Osteoblast (primary cell): Measurements from ENCODE around the gene VIT. TPM values are rescaled to one million over a fixed set of nuclear protein-coding genes. Genes with fewer than 3 reads are reported as not detected.

Experiments used
- DNase-seq: peaks from one replicate; pipeline ENCODE4 v3.0.0; 2011; ENCODE audit warnings: low spot score, mixed read lengths; ENCODE audit not compliant: insufficient read length; ENCODE audit errors: missing footprints
- H2AFZ ChIP-seq: 2 replicates; pipeline ENCODE4 v1.6.0; 2011; ENCODE audit warnings: mild to moderate bottlenecking, low read length
- H3K27ac ChIP-seq: 2 replicates; pipeline ENCODE4 v1.5.1; 2011; ENCODE audit warnings: mild to moderate bottlenecking, low read depth, low read length, moderate library complexity
- H3K27me3 ChIP-seq: 2 replicates; pipeline ENCODE4 v1.6.0; 2012; ENCODE audit warnings: mild to moderate bottlenecking, control low read depth, inconsistent platforms, low read length, moderate library complexity; ENCODE audit not compliant: insufficient read depth
- H3K36me3 ChIP-seq: 2 replicates; pipeline ENCODE4 v1.5.1; 2011; ENCODE audit warnings: mild to moderate bottlenecking, low read length, control low read depth, moderate library complexity; ENCODE audit not compliant: insufficient read depth
- H3K4me1 ChIP-seq: 2 replicates; pipeline ENCODE4 v1.5.1; 2011; ENCODE audit warnings: mild to moderate bottlenecking, low read length, control low read depth, moderate library complexity; ENCODE audit not compliant: insufficient read depth
- H3K4me2 ChIP-seq: 2 replicates; pipeline ENCODE4 v1.6.0; 2011; ENCODE audit warnings: mild to moderate bottlenecking, low read length; ENCODE audit not compliant: insufficient read depth
- H3K4me3 ChIP-seq: fragments of 200-600 bp; sonication (generic); 3 replicates; pipeline ENCODE4 v1.5.1; 2012; ENCODE audit warnings: mild to moderate bottlenecking, low read length, inconsistent platforms; ENCODE audit not compliant: insufficient read depth
- H3K79me2 ChIP-seq: 2 replicates; pipeline ENCODE4 v1.6.0; 2012; ENCODE audit warnings: mild to moderate bottlenecking, low read length, control low read depth, inconsistent platforms; ENCODE audit not compliant: insufficient read depth
- H3K9me3 ChIP-seq: 2 replicates; pipeline ENCODE4 v1.5.1; 2011; ENCODE audit warnings: low read depth, low read length, control low read depth
- H4K20me1 ChIP-seq: 2 replicates; pipeline ENCODE4 v1.6.0; 2012; ENCODE audit warnings: mild to moderate bottlenecking, low read length, control low read depth; ENCODE audit not compliant: insufficient read depth
- CTCF ChIP-seq: IDR thresholded peaks from 2 replicates; pipeline ENCODE4 v1.5.1; 2011; ENCODE audit warnings: mild to moderate bottlenecking, low read depth, low read length, moderate library complexity; ENCODE audit errors: extremely low read depth
- total RNA-seq: library from RNA; depleted of rRNA; stranded (reverse); fragments of >200 nt; gene quantifications from 2 replicates; pipeline ENCODE4 v1.2.3, GENCODE V29; 2012

Gene VIT
- total RNA-seq, 1 donor, result 31.1 TPM

- H3K9me3 ChIP-seq, result no peaks in the 10 kb centered on the region
- no peak for DNase-seq
- no peak overlapping the region for H3K4me2 ChIP-seq
- TF ChIP-seq CTCF, result no peak
- H3K36me3 ChIP-seq, result no peaks in the 10 kb centered on the region
- H3K27me3 ChIP-seq, result peaks cover 19% of the 10 kb centered on the region
- H4K20me1 ChIP-seq, result no peaks in the 10 kb centered on the region
- no peaks in the 10 kb centered on the region for H3K79me2 ChIP-seq
- no peak overlapping the region for H2AFZ ChIP-seq
- no peak overlapping the region for H3K27ac ChIP-seq
- no peak overlapping the region for H3K4me3 ChIP-seq
- no peaks in the 10 kb centered on the region for H3K4me1 ChIP-seq
Observed at GRCh38 chr2:36789181-36789804, 92.8 kb downstream of the VIT start.

- H3K4me2 ChIP-seq, result no peak overlapping the region
- peaks cover 24% of the 10 kb centered on the region for H3K27me3 ChIP-seq
- TF ChIP-seq CTCF, result no peak
- no peaks in the 10 kb centered on the region for H3K9me3 ChIP-seq
- H3K4me3 ChIP-seq, result no peak overlapping the region
- no peaks in the 10 kb centered on the region for H3K36me3 ChIP-seq
- H4K20me1 ChIP-seq, result no peaks in the 10 kb centered on the region
- no peak overlapping the region for H3K27ac ChIP-seq
- H3K4me1 ChIP-seq, result no peaks in the 10 kb centered on the region
- DNase-seq, result no peak
- H2AFZ ChIP-seq, result no peak overlapping the region
- no peaks in the 10 kb centered on the region for H3K79me2 ChIP-seq
Observed at GRCh38 chr2:36792951-36793350, 96.4 kb downstream of the VIT start.

GRCh38 chr2:36797324-36798070 is 101.0 kb downstream of the VIT start:
- peaks cover 15% of the 10 kb centered on the region for H3K27me3 ChIP-seq
- no peaks in the 10 kb centered on the region for H3K4me1 ChIP-seq
- H3K4me3 ChIP-seq, result no peak overlapping the region
- no peaks in the 10 kb centered on the region for H3K36me3 ChIP-seq
- H3K9me3 ChIP-seq, result no peaks in the 10 kb centered on the region
- H3K27ac ChIP-seq, result no peak overlapping the region
- no peaks in the 10 kb centered on the region for H4K20me1 ChIP-seq
- peak; percentile 30 for DNase-seq
- no peak for TF ChIP-seq CTCF
- H2AFZ ChIP-seq, result no peak overlapping the region
- H3K79me2 ChIP-seq, result no peaks in the 10 kb centered on the region
- H3K4me2 ChIP-seq, result no peak overlapping the region

GRCh38 chr2:36798724-36799123 is 102.2 kb downstream of the VIT start:
- Histone ChIP-seq H3K27ac (no peak overlapping the region), H3K36me3 (no peaks in the 10 kb centered on the region), H3K4me2 (no peak overlapping the region), H2AFZ (no peak overlapping the region), H3K4me3 (no peak overlapping the region), H3K9me3 (no peaks in the 10 kb centered on the region), H3K27me3 (peaks cover 9% of the 10 kb centered on the region), H4K20me1 (no peaks in the 10 kb centered on the region), H3K79me2 (no peaks in the 10 kb centered on the region), H3K4me1 (no peaks in the 10 kb centered on the region)
- DNase-seq, result peak; percentile 43
- no peak for TF ChIP-seq CTCF
